Amygdala (tissue), 56 donors: Measurements from ENCODE around the gene PCBP3.
A peak's percentile ranks its signal among the peaks of the same experiment; 100 is the strongest.

Experiments
- DNase-seq, 56 donors: peaks; one replicate each; lab custom pipeline; 2025; lab: John Stamatoyannopoulos, UW

PCBP3 gene

DNA sequence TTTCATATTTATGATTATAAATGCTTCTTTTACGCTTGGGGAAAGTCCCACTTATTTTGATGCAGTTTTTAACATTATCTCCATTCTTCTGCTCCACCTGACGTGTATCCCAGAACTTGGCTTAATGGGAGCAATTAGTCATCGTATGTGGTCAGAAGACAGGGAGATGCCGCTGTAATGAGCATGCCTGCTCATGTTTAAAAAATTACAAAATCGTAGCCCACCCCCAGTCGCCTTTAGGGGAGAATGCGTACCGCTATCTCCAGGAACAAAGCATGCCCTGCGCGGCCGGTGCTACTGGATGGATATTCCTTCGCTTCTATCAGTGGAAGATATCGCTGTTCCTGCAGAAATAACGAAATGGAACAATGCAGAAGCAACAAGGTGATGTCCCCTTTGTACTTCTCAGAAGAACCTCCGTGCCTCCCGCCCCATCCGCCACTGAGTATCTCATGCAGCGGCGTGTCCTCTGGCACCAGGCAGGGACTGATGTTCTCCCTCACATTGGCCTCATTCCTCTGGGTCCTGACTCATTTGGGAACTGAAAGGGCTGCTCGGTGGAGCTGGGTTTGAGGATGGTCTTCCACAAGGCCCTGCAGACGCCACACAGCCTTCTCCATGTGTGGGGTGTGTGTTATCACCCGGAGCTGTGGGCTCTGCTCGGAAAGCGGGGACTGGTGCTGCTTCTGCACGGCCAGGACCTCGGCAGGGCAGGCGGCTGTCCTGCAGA is 221.7 kb downstream of the PCBP3 start:
- DNase-seq, result no peak

DNA sequence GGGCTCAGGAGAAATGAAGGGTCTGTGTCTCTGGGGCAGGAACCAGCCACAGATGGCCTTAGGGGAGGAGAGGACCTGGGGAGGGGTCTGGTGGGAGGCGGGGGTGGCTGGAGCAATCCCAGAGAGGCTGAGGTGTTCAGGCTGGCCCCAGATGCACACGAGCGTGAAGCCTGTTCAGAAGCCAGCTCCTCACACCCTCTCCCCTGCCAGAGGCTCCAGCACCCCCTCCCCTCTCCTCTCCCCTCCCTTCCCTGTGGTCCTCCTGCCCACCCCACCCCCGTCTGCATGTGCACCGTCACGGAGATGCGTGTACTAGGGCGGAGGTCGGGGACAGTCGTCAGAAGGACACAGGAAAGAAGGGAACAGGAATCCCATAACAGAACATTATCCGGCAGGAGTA is 223.0 kb downstream of the PCBP3 start:
- DNase-seq, result no peak

DNA sequence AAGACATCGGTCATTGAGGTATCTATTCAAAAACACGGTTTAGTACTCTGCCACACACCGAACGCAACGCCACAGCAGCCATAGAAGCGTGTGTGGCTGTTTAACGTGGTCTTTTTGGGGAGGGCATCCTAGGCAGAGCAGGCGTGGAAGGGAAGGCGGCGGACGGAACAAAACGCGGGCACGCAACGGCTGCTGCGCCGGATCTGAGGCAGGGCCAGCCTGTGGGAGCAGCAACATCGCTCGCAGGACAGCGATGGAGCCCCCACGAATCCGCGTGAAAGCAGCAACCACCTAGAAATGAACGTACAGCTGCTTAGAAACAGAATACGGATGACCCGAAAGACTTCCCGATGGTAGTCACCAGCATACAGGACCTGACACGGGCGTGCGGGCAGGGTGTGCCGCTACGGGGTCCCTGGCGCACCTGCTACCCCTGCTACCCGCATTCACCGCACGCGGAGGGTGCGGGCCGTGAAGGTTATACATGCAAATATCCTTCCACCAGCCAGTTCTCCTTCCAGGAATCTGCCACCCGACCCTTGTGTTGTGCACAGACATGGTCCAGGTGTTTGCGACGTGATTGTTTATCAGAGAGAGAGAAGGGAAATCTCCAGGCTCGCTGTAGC is 223.6 kb downstream of the PCBP3 start:
- no peak for DNase-seq

DNA sequence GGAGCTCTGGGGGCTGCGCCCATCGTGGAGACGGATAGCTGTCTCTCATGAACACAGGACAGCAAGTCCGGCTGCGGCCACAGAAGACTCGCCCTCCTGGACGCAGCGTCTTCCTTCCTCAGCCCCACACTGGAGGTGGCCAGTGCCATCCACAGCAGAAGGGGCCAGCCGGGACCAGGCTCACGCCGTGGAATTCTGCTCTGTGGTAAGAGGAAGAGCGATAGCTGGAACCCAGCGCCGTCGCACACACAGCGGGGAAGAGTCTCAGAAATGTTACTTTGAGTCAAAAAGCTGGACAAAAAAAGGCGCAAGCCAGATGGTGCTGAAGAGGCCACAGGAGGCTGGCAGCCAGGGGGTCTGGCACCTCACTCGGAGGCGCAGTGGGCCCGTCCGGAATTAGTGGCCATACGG is 224.2 kb downstream of the PCBP3 start:
- DNase-seq, result no peak

DNA sequence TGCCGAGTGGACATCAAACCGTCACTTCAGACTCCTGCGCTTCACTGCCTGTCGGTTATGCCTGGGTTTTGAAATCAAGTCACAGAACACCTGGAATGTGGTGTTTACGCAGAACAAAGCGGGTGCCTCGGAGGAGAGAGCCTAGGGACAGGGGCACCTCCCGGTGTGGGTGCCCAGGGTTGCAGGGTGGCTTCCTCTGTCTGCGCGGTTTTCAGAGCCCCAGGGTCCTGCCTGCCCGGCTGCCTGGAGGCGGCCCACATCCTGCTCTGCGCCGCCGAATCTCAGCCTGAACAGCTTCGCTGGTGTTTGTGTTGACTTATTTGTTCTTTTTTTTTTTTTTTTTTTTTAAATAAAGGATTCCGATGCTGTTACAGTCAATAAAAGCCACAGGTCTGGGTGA is 224.6 kb downstream of the PCBP3 start:
- no peak for DNase-seq

DNA sequence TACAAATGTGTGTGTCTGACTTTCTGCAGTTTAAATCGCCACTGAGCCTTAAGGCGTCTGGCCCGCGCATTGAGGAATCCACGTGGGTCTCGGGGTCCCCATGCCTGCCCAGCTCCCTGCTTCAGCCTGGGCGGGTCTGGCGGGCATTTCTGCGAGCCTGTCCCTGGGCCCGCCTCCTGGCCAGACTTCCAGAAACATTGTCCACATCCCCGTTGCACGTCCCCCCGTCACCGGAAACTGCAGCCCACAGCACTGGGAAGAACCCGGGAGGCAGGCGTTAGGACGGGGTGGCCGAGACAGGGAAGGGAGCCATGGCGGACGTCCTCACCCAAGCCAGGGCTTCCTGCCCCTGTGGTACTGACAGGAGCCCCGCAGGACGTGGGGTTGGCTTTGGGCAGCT is 225.0 kb downstream of the PCBP3 start:
- DNase-seq, result no peak

DNA sequence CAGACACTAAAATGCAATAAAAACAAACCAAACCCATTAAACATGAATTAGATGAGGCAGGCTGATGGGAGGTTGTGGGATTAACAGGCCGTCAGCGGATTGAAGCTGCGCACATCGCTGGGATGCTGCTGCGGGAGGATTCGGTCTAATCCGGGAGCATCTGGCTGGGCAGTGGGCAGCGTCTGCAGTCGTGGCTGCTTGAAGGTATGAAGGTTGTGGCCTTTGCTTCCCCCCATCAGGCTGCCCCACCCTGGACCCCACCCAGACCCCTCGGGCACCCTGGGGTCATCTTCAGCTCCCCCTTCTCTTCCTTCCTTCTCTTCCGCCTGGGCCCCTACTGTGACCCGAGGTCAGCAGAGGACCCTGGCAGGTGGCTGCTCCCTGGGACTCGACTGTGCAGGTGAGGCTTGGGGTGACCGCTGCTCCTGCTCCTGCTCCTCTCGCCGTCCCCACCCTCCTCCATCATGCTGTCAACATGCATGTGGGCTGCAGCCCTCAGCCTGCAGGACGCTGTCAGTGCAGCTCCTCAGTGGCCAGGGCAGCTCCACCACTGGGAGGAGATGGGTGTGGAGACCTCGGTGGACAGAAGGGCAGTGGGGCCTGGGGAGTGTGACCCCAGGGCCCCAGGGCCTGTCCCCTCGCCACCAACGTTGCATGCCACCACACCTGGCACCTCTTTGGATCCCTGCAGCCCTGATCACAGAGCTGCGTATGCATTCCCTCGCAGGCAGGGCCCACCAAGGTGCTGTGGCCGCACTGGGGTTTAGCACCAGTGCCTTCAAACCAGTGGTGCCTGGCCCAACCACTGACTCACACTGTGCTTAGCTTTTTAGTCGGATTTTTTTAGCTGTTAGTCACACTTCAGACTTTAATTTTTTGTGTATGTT is 225.8 kb downstream of the PCBP3 start:
- DNase-seq, result no peak

DNA sequence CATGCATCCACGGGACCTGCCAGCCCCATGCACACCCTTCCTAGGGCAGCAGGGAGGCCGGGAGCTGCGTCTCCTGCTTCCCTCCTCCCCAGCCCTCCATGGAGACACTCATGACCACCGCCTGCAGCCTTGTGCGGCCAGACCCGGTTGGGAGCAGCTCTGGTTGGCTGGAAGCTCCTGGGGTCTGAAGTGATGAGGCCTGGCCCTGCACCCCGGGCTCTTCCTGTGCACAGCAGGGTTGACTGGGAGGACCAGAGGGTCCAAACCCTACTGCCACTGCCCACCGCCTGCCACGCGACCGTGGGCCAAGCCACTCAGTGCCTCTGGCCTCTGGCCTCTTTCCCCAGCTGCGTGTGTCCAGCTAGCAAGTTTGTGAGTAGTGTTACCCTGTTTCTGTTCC is 226.9 kb downstream of the PCBP3 start:
- no peak for DNase-seq

DNA sequence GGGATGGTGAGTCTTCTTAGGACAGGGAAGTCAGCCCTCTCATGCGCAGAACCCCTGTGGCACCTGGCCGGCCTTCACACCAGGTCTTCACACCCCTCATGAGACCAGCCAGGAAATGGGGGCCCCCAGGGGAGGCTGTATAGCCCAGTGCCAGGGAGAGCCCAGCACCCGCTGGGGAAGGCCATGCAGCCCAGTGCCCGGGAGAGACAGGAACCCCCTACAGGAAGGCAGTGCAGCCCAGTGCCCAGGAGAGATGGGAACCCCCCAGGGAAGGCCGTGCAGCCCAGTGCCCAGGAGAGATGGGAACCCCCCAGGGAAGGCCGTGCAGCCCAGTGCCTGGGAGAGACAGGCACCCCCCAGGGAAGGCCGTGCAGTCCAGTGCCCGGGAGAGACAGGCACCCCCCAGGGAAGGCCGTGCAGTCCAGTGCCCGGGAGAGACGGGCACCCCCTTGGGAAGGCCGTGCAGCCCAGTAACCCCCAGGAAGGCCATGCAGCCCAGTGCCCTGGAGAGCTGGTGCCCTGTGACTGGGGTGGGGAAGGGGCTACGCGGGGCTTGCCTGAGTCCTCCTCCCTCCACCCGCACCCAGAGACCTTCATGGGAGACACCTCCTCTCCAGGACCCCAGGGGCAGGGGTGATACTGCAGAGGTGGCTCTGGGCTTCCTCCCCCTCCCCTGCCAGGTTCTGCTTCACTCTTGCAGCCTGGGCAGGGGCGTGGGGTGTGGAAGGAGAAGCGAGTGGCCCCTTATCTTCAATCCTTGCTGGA is 227.5 kb downstream of the PCBP3 start:
- no peak for DNase-seq

DNA sequence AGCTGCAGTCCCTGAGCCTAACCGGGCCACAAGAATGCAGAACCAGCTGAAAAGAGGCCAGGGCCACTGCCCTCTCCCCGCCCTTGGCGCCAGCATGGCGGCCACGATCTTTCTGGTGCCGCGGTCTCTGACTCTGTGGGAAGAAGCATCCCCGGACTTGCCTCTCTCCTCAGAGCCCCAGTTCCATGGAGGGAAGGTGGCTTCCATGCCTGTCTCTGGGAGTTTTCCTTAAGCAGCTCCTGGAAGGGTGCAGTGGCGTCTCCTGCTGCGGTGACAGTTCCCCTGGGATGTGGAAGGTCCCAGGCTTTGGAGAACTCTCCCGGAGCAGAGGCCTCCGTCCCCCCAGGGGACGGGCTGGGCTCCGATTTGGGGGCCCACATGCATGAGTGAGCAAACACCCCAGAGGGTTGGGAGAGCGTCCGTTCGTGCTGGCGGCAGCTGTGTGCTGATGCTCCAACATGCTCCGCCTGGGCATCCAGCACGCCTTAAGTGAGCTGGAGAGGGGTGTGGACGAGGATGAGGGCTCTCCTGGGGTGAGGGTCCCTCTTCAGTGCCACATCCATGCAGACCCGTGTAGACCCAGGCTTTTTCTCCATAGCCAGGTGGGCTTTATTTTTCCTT is 228.2 kb downstream of the PCBP3 start:
- DNase-seq, result no peak

DNA sequence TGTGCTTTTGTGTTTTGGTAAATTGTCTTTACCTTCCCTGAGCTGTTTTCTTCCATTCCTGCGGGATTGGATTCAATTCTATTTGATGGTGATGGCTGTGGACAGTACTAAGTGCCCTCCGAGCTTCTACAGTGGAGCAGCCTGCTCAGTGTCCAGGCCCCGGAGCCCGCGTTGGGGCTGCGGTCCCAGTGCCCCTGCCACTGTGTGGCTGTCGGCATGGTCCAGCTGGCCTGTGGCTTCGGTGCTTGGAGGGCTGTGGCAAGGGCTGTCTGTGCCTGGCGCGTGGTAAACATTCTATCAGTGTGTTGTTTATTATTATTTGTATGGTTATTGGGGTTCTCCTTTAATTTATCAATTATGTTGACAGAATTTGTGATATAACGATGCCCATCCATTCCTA is 228.9 kb downstream of the PCBP3 start:
- no peak for DNase-seq

DNA sequence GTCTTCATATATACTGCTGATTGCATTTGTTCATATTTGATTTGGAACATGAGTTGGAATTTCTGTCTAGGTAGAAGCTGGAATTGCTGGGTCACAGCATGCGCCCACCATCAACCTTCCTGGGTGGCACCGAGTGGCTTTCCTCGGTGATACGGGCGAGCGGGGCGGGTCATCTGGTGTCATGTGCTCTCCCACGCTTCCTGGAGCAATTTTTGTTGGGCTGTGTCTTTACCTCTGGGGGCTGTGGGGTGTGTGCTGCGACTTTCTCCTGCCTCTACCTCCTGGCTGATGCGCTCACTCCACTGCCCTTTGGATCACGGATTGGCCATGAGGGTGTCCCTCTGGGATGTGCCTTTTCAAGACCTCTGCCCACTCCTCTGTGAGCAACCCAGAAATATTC is 229.4 kb downstream of the PCBP3 start:
- DNase-seq, result no peak

DNA sequence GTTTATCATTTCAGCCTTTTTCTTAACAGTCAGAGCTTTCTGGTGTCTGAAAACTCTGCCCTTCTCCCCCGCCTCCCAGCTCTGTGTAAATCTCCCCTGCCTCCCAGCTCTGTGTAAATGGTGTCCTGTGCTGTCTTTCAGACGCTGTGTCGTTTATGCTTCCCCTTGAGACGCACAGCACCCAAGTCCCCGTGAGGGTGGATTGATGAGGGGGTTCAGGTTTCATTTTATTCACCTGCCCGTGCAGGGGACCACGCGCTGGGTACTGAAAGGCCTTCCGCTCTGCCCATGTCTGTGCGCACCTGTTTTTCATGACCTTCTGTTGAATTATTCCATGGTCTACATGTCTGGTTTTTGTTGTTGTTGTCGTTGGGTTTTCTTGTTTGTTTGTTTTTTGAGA is 229.9 kb downstream of the PCBP3 start:
- DNase-seq, result no peak

DNA sequence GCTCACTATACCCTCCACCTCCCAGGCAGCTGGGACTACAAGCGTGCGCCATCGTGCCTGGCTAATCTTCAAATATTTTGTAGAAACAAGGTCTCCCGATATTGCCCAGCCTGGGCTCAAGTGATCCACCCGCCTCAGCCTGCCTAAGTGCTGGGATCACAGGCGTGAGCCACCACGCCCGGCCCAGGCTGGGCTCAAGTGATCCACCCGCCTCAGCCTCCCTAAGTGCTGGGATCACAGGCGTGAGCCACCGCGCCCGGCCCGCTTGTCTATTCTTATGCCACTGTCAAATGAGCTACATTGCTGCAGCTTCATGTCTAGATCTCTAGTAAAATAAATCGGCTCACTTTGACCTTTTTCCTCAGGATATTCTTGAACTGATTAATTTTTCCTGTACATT is 230.3 kb downstream of the PCBP3 start:
- DNase-seq, result no peak

DNA sequence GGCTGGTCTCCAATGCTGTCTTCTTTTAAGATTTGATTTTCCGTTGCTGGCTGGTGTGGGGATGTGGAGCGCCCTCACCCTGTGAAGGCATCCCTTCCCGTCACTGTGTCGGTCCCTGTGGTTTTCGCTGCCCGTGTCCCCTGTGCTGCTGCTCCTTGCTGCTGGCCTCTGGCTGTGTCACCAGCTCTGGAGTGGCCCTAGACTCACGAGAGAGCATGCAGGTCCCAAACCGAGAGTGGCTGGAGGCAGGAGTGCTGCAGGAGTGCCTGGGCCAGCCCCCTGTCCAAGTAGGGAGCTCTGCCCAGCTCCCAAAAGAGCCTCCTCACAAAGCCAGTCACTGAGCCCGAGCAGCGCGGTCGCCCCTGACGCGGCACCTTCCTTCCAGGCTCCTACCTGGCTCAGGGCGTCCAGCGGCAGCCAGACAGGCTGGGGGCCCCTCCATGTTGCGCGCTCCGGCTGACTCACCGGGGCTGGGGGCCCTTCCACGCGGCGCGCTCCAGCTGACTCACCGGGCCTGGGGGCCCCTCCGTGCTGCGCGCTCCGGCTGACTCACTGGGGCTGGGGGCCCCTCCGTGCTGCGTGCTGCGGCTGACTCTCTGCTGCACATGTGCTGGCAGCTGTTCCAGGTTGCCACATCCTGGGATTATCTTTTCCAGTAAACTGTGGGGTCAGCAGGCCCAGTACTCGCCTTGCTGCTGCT is 231.3 kb downstream of the PCBP3 start:
- no peak for DNase-seq

DNA sequence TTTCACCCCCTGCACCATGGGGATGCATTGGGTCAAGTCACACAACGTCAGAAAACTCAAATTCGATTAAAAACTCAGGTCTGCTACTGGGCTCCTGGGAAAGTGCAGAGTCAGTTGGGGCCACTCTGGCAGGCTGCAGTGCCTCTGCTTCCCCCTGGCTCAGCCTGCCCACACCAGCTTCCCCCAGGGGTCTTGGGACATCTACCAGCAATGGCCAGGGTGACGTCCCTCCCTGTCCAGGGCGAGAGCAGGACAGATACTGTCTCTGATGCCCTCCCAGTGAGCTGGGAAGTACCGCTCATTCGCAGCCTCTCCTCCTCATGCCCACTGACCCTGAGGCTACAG is 231.9 kb downstream of the PCBP3 start:
- DNase-seq, result no peak

DNA sequence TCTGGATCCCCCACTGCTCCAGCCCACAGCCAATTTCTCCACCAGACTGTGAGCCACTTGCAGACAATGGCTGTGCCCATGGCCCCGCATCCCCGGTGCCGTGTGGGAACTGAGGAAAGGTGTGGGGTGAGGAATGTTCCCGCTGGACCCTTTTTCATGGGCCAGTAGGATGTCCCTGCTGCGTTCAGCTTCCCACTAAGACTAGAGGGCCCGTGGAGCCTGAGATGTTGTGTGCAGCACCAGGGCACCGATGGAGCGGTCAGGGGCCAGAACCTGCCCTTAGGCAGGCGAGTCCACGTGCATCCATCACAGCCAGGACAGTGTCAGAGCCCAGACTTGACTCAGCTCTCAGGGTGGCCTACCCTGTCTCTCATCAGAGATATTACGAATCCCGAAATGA is 232.4 kb downstream of the PCBP3 start:
- no peak for DNase-seq

DNA sequence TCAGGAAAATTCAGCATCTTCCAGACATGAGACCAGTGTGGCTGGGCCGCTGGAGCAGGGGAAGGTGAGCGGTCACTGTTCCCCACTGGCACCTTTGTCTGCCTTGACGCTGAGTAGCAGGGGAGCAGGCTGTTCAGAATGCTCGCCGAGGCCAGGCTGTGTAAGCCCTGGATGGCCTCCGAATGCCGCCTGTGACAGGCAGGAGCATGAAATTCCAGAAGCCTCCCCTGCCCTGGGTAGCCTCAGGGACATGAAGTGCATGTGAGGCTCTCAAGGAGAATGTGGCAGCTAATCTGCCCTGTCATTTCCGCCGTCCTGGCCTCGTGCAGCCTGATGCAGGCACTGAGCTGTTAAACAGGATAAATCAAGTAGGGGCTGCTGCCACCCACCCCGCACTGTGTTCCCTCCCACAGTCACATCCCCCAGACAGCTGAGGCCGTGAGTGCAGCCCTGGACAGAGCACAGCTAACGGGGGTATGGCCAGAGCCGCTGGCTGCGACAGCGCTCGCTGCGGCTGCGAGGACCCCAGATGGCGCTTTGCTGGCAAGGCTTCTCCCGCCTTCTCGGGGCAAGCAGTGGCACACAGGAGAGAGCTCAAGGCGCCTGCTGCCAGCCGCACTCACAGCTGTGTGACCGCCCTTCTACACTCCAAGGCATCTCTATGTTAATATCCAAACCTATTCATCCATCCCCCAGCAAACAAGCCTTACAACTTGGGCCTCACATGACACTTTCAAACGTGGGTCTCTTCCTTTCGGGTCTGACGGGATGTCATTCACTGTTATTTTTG is 233.1 kb downstream of the PCBP3 start:
- peak in 8 of 56 donors; percentile 19 to 39 (median 26) for DNase-seq

DNA sequence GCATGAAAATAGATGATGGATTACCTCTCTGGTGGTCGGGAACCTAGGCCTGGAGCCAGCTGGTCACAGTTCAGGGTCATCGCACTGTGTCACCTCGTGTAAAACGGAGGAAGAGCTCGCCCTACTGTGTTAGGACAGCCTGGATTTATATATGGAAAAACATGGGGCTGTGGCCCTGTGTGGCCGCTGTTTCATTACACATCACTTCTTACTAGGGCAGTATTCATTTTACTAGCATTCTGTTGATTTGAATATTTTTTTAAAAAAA is 233.6 kb downstream of the PCBP3 start:
- no peak for DNase-seq
